ENCODE data around the gene PEX7. TPM values are rescaled to one million over a fixed set of nuclear protein-coding genes. Genes with fewer than 3 reads are reported as not detected.

PEX7 gene, protein sequence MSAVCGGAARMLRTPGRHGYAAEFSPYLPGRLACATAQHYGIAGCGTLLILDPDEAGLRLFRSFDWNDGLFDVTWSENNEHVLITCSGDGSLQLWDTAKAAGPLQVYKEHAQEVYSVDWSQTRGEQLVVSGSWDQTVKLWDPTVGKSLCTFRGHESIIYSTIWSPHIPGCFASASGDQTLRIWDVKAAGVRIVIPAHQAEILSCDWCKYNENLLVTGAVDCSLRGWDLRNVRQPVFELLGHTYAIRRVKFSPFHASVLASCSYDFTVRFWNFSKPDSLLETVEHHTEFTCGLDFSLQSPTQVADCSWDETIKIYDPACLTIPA
- 1 to 10 TPM; 4.8 to 8.7 (median 5.2) TPM for total RNA-seq
- long read RNA-seq, partial matches to known transcripts = 0 of 1 reads
- long read RNA-seq, other reads (novel, unspliced or antisense) = 0 of 1 reads

DNA sequence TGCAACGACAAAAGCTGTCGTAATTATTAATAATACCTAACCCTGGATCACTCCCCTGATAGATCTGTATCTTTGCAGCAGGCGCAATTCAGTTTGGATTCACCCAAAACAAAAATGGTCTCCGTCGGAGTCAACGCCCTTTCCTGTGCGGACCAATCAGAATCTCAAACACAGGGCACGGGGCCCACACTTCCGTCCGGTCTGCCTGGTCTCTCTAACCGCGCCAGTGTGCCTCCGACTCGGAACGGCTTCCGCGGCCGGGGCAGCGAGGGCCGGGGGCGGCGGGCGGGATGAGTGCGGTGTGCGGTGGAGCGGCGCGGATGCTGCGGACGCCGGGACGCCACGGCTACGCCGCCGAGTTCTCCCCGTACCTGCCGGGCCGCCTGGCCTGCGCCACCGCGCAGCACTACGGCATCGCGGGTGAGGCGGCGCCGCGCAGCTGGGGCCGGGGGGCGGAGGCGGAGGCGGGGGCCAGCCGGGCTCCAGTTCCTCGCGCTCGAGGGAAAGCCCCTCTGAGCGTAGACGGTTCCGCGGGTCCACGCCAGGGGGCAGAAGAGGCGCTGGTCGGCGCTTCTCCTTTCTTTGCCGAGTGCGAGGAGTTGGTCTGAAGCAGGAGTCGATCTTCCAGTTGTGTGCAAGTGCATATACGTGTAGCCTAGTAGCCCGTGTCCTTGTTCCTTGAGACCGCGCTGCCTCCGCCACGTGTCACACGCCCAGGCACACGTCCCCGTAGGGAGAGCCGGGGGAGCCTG, at the start of gene PEX7:
Gene PEX7 (plus strand): TSS at position 217 of the 752 bp plus-strand sequence. CDS start 74 bp downstream, at position 291.
- peak; percentile 95 to 97 (median 96) for ATAC-seq
- no peaks in the 10 kb centered on the region for H3K27me3 ChIP-seq
- peak; percentile 89 to 94 (median 92) for DNase-seq
- H3K36me3 ChIP-seq = no peaks in the 10 kb centered on the region
- H3K4me1 ChIP-seq = peaks cover 0 to 5% (median 0%) of the 10 kb centered on the region in 4 donors
- peak within 1 kb of the TSS; percentile 74 to 87 (median 81) for H3K27ac ChIP-seq
- whole genome bisulfite sequencing (ENCODE audit: insufficient coverage, low coverage, low lambda C conversion rate, missing lambda C conversion rate) = under 1% methylated on average over 23 of the region's 78 CpGs
- no peaks in the 10 kb centered on the region for H3K9me3 ChIP-seq
- TF ChIP-seq POLR2A (IDR thresholded peaks at IDR 0.05) = peak; percentile 77
- TF ChIP-seq, protein P1, sequence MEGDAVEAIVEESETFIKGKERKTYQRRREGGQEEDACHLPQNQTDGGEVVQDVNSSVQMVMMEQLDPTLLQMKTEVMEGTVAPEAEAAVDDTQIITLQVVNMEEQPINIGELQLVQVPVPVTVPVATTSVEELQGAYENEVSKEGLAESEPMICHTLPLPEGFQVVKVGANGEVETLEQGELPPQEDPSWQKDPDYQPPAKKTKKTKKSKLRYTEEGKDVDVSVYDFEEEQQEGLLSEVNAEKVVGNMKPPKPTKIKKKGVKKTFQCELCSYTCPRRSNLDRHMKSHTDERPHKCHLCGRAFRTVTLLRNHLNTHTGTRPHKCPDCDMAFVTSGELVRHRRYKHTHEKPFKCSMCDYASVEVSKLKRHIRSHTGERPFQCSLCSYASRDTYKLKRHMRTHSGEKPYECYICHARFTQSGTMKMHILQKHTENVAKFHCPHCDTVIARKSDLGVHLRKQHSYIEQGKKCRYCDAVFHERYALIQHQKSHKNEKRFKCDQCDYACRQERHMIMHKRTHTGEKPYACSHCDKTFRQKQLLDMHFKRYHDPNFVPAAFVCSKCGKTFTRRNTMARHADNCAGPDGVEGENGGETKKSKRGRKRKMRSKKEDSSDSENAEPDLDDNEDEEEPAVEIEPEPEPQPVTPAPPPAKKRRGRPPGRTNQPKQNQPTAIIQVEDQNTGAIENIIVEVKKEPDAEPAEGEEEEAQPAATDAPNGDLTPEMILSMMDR (IDR thresholded peaks at IDR 0.05) = peak; percentile 53 to 66 (median 64)
- H3K4me3 ChIP-seq = peak within 1 kb of the TSS; percentile 73 to 84 (median 83)
- intact Hi-C loops (cut with DNase I) = no loop called here

DNA sequence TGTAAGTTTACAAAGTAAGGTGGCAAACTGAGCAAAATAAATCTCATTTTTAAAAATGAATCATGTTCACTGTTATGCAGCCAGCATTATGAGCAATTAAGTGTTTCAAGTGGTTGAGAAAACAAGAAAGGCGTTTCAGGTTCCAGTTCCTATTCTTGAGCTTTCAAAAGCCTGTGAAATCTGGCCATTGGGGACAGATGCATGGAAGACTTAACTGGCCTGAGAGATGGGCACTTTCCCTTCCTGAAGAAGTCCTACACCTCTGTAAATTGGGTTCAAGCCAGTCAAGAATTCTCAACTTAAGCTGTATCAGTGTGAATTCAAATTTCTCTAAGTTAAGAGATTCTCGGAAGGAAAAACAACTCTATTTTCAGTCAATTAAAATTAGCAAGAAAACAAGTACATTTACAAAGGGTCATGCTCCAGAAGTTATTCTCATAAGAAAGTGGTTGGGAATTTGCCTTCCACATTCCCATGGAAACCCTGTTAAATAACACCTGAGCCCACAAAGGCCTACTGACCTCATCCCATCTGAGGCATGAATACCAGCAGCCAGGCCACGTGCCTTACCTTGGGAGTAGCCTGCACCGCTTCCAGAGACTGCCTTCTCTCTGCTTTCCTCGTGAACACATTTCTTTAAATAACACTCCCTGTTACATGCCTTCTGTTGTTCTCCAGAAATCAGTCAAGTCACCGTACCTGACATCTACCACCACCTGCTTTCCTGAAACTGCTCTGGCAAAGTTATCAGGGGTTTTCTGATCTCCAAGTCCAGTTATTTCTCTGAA, 49.5 kb upstream of the PEX7 start:
- DNase-seq (no peak), ATAC-seq (no peak)
- TF ChIP-seq, protein P1 (IDR thresholded peaks at IDR 0.05) = no peak
- no peak for TF ChIP-seq POLR2A (IDR thresholded peaks at IDR 0.05)
- WGBS (ENCODE audit: insufficient coverage, low coverage, low lambda C conversion rate, missing lambda C conversion rate) = 76% methylated on average over 6 of the region's 6 CpGs
- H3K36me3 ChIP-seq = no peaks in the 10 kb centered on the region
- no peak overlapping the region for H3K27ac ChIP-seq
- H3K4me1 ChIP-seq = peaks cover 0 to 27% (median 0%) of the 10 kb centered on the region in 4 donors
- no peaks in the 10 kb centered on the region for H3K27me3 ChIP-seq
- no peak overlapping the region for H3K4me3 ChIP-seq
- no peaks in the 10 kb centered on the region for H3K9me3 ChIP-seq
- intact Hi-C loops (cut with DNase I) = no loop called here

DNA sequence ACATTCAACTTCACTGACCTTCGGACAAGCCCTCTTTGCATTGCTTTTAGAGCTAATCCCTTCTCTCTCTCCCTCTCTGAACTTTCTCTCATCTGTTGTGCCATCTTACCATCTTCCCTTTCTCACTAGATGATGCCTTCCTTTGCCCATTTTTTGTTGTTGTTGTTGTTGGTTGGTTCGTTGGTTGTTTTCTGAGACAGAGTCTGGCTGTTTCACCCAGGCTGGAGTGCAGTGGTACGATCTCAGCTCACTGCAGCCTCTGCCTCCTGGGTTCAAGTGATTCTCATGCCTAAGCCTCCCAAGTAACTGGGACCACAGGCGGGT, 49.0 kb upstream of the PEX7 start:
- TF ChIP-seq, protein P1 (IDR thresholded peaks at IDR 0.05) = no peak
- TF ChIP-seq POLR2A (IDR thresholded peaks at IDR 0.05) = no peak
- Histone ChIP-seq H3K36me3 (no peaks in the 10 kb centered on the region), H3K4me1 (peaks cover 0 to 21% (median 0%) of the 10 kb centered on the region in 4 donors), H3K27me3 (no peaks in the 10 kb centered on the region), H3K9me3 (no peaks in the 10 kb centered on the region), H3K27ac (no peak overlapping the region), H3K4me3 (no peak overlapping the region)
- no peak for ATAC-seq
- 88% methylated on average over 4 of the region's 4 CpGs for WGBS (ENCODE audit: insufficient coverage, low coverage, low lambda C conversion rate, missing lambda C conversion rate)
- intact Hi-C loops (cut with DNase I) = no loop called here
- no peak for DNase-seq

DNA sequence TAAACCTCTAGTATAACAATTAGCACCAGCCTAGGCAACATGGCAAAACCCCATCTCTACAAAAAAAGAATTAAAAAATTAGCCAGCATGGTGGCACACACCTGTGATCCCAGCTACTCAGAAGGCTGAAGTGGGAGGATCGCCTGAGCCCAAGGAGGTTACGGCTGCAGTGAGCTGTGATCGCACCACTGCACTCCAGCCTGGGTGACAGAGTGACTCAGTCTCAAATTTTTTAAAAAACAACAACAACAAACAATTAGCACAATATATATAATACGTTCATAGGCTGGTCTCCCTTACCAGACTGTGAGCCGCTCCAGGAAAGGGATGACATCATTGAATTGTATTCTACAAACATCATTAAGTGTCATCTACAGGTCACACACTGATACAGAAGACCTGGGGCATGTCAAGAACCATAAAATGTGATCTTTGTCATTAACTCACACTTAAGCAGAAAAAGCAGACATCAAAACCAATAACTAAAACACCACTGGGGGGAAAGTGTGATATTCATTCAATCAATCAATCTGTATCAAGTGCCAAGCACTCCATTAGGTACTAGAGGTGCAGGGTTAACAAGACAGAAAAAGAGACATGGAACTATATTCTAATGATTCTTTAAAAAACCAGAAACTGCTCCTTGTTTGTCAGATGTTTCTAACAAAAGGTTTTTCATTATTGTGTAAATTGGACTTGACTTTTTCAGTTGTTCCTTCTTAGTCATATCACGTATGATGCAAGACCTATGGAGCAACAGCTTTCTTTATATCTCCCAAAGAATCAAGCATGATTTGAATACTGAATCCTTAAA, 48.0 kb upstream of the PEX7 start:
- intact Hi-C loops (cut with DNase I) = no loop called here
- 64% methylated on average over 6 of the region's 6 CpGs for WGBS (ENCODE audit: insufficient coverage, low coverage, low lambda C conversion rate, missing lambda C conversion rate)
- H3K4me1 ChIP-seq = peaks cover 0 to 14% (median 0%) of the 10 kb centered on the region in 4 donors
- no peaks in the 10 kb centered on the region for H3K36me3 ChIP-seq
- no peak overlapping the region for H3K4me3 ChIP-seq
- peak overlapping the region in 1 of 3 donors; percentile 44 for H3K27ac ChIP-seq
- ATAC-seq = peak in 3 of 4 donors; percentile 72 to 74 (median 72)
- DNase-seq = peak in 1 of 3 donors; percentile 28
- no peaks in the 10 kb centered on the region for H3K9me3 ChIP-seq
- TF ChIP-seq, protein P1 (IDR thresholded peaks at IDR 0.05) = no peak
- TF ChIP-seq POLR2A (IDR thresholded peaks at IDR 0.05) = no peak
- no peaks in the 10 kb centered on the region for H3K27me3 ChIP-seq
